H9 (cell line): ENCODE results near the gene MYOCOS. TPM values are rescaled to one million over a fixed set of nuclear protein-coding genes. Genes with fewer than 3 reads are reported as not detected.
A peak's percentile ranks its signal among the peaks of the same experiment; 100 is the strongest.
"Not testable (repeated sequence)": the region's sequence is repeated elsewhere in the genome, so short reads cannot be mapped to it uniquely, and the experiment has no call there.

ENCODE experiments used
- DNase-seq: peaks from one replicate; pipeline ENCODE4 v3.0.0-alpha.2; 2017
- H2AFZ ChIP-seq: one replicate; pipeline ENCODE4 v1.6.1; 2013; ENCODE audit warnings: mild to moderate bottlenecking, low read length, control low read depth, moderate library complexity
- H2AK5ac ChIP-seq: 2 replicates; pipeline ENCODE4 v1.6.1; 2013; ENCODE audit warnings: low read length, control low read depth, mixed read lengths; ENCODE audit not compliant: insufficient read length
- H2BK120ac ChIP-seq: one replicate; pipeline ENCODE4 v1.6.1; 2013; ENCODE audit warnings: low read depth, mild to moderate bottlenecking, low read length, control low read depth, inconsistent platforms; ENCODE audit not compliant: poor library complexity, severe bottlenecking
- H2BK12ac ChIP-seq: 2 replicates; pipeline ENCODE4 v1.6.1; 2013; ENCODE audit warnings: low read length, control low read depth, mixed read lengths, low read depth; ENCODE audit not compliant: insufficient read length
- H2BK15ac ChIP-seq: 2 replicates; pipeline ENCODE4 v1.6.1; 2013; ENCODE audit warnings: low read depth, low read length, control low read depth
- H2BK20ac ChIP-seq: one replicate; pipeline ENCODE4 v1.6.1; 2013; ENCODE audit warnings: low read depth, mild to moderate bottlenecking, low read length, control low read depth, inconsistent platforms; ENCODE audit not compliant: poor library complexity, severe bottlenecking
- H2BK5ac ChIP-seq: 2 replicates; pipeline ENCODE4 v1.6.1; 2013; ENCODE audit warnings: low read length, control low read depth, mixed read lengths; ENCODE audit not compliant: insufficient read length
- H3K14ac ChIP-seq: 2 replicates; pipeline ENCODE4 v1.6.1; 2013; ENCODE audit warnings: low read length, control low read depth; ENCODE audit not compliant: insufficient read depth
- H3K18ac ChIP-seq: 2 replicates; pipeline ENCODE4 v1.6.1; 2013; ENCODE audit warnings: low read depth, mild to moderate bottlenecking, mixed read lengths, low read length, control low read depth; ENCODE audit not compliant: insufficient read length
- H3K23ac ChIP-seq: 2 replicates; pipeline ENCODE4 v1.6.1; 2013; ENCODE audit warnings: low read length, control low read depth, mixed read lengths, low read depth; ENCODE audit not compliant: insufficient read length
- H3K23me2 ChIP-seq: 2 replicates; pipeline ENCODE4 v1.6.1; 2013; ENCODE audit warnings: low read depth, mild to moderate bottlenecking, mixed read lengths, low read length, control low read depth; ENCODE audit not compliant: insufficient read length, poor library complexity, severe bottlenecking
- H3K27ac ChIP-seq: 2 replicates; pipeline ENCODE4 v1.5.1; 2013; ENCODE audit warnings: low read length, control low read depth, mixed read lengths, low read depth; ENCODE audit not compliant: insufficient read length
- H3K27me3 ChIP-seq: 2 replicates; pipeline ENCODE4 v1.6.1; 2013; ENCODE audit warnings: low read length, control low read depth, inconsistent platforms; ENCODE audit not compliant: insufficient read depth
- H3K4ac ChIP-seq: 2 replicates; pipeline ENCODE4 v1.6.1; 2013; ENCODE audit warnings: low read depth, mild to moderate bottlenecking, control low read depth, inconsistent platforms, low read length, moderate library complexity
- H3K4me1 ChIP-seq: 2 replicates; pipeline ENCODE4 v1.6.1; 2013; ENCODE audit warnings: low read length, control low read depth, inconsistent platforms; ENCODE audit not compliant: insufficient read depth
- H3K4me2 ChIP-seq: 2 replicates; pipeline ENCODE4 v1.6.1; 2013; ENCODE audit warnings: low read length, control low read depth, mixed read lengths; ENCODE audit not compliant: insufficient read length, insufficient read depth
- H3K56ac ChIP-seq: 2 replicates; pipeline ENCODE4 v1.6.1; 2013; ENCODE audit warnings: low read depth, mild to moderate bottlenecking, mixed read lengths, low read length, control low read depth; ENCODE audit not compliant: insufficient read length
- H3K79me1 ChIP-seq: 2 replicates; pipeline ENCODE4 v1.6.1; 2013; ENCODE audit warnings: low read depth, mild to moderate bottlenecking, moderate library complexity, low read length, control low read depth, inconsistent platforms; ENCODE audit not compliant: insufficient read depth, poor library complexity, severe bottlenecking
- H3K79me2 ChIP-seq: 2 replicates; pipeline ENCODE4 v1.6.1; 2013; ENCODE audit warnings: low read length, control low read depth, inconsistent platforms; ENCODE audit not compliant: insufficient read depth
- H3K9ac ChIP-seq: 2 replicates; pipeline ENCODE4 v1.6.1; 2013; ENCODE audit warnings: low read length, control low read depth, mixed read lengths; ENCODE audit not compliant: insufficient read length; ENCODE audit errors: extremely low read depth
- H3K9me3 ChIP-seq: one replicate; pipeline ENCODE4 v1.6.1; 2013; ENCODE audit warnings: low read depth, low read length, inconsistent platforms; ENCODE audit not compliant: control insufficient read depth
- H3T11ph ChIP-seq: one replicate; pipeline ENCODE4 v1.6.1; 2013; ENCODE audit warnings: mild to moderate bottlenecking, low read length, control low read depth, inconsistent platforms
- H4K20me1 ChIP-seq: one replicate; pipeline ENCODE4 v1.6.1; 2013; ENCODE audit not compliant: control insufficient read depth, insufficient read length, insufficient read depth
- H4K5ac ChIP-seq: 2 replicates; pipeline ENCODE4 v1.6.1; 2013; ENCODE audit warnings: low read depth, mild to moderate bottlenecking, mixed read lengths, low read length, control low read depth; ENCODE audit not compliant: insufficient read length
- H4K8ac ChIP-seq: replicated peaks from 2 replicates; pipeline ENCODE4 v1.6.1; 2013; ENCODE audit warnings: low read length, control low read depth, mixed read lengths, low read depth; ENCODE audit not compliant: insufficient read length
- H4K91ac ChIP-seq: 2 replicates; pipeline ENCODE4 v1.6.1; 2013; ENCODE audit warnings: low read depth, mild to moderate bottlenecking, moderate library complexity, mixed read lengths, low read length, control low read depth; ENCODE audit not compliant: insufficient read length
- H3K27ac Mint-ChIP-seq, 3 experiments: 2 replicates in 2 of 3; 3 replicates in 1 of 3; pipeline ENCODE4 v1.8.0; 2020 to 2021; ENCODE audit warnings: mixed read lengths in 3 of 3, mild to moderate bottlenecking in 1 of 3, moderate library complexity in 1 of 3
- H3K27me3 Mint-ChIP-seq: 2 replicates; pipeline ENCODE4 v1.8.0; 2021; ENCODE audit warnings: low read depth, mild to moderate bottlenecking, moderate library complexity, mixed read lengths
- H3K36me3 Mint-ChIP-seq, 3 experiments: 2 replicates in 2 of 3; 3 replicates in 1 of 3; pipeline ENCODE4 v1.8.0; 2020 to 2021; ENCODE audit warnings: low read depth in 3 of 3, mixed read lengths in 3 of 3; ENCODE audit not compliant: insufficient read depth in 1 of 3
- H3K4me1 Mint-ChIP-seq, 2 experiments: 2 replicates each; pipeline ENCODE4 v1.8.0; 2020; ENCODE audit warnings: mixed read lengths in 2 of 2
- H3K4me3 Mint-ChIP-seq, 2 experiments: 2 replicates in 1 of 2; 3 replicates in 1 of 2; pipeline ENCODE4 v1.8.0; 2020 to 2021; ENCODE audit warnings: mild to moderate bottlenecking in 2 of 2, mixed read lengths in 2 of 2, moderate library complexity in 1 of 2
- H3K9me3 Mint-ChIP-seq, 2 experiments: 2 replicates in 1 of 2; 3 replicates in 1 of 2; pipeline ENCODE4 v1.8.0; 2020; ENCODE audit warnings: mild to moderate bottlenecking in 2 of 2, mixed read lengths in 2 of 2, moderate library complexity in 1 of 2
- CTCF ChIP-seq: fragments of 200-600 bp; sonication (generic); conservative IDR thresholded peaks from 3 replicates; pipeline ENCODE4 v1.8.0; 2021; ENCODE audit warnings: antibody characterized with exemption, mild to moderate bottlenecking
- WGBS: extraction: QIAGEN DNeasy Blood & Tissue Kit; methylation state at CpG from one replicate; pipeline ENCODE4 v1.1.7; 2013; ENCODE audit warnings: missing lambda C conversion rate, low lambda C conversion rate, mixed read lengths; ENCODE audit not compliant: insufficient read length; ENCODE audit errors: extremely low coverage; 5-methylcytosine and 5-hydroxymethylcytosine counted together
- total RNA-seq: library from RNA; stranded (reverse); gene quantifications from 2 replicates; pipeline ENCODE4 v1.2.1, GENCODE V29; 2021

Gene MYOCOS
- total RNA-seq, 1 experiment from 2014 or later = 0.13 TPM

GRCh38 chr1:171600862-171601261 is 21.2 kb upstream of the MYOCOS start:
- no peaks in the 10 kb centered on the region for H3K9me3 ChIP-seq
- H2BK12ac ChIP-seq = no peak overlapping the region
- H4K91ac ChIP-seq = no peak overlapping the region
- H3K23me2 ChIP-seq = no peaks in the 10 kb centered on the region
- H3K18ac ChIP-seq = no peak overlapping the region
- no peaks in the 10 kb centered on the region for H3K79me1 ChIP-seq
- H3K4me1 ChIP-seq = peaks cover 4% of the 10 kb centered on the region; the same call in 1 of the 2 replicates
- H4K8ac ChIP-seq = no peak overlapping the region
- no peaks in the 10 kb centered on the region for H3K79me2 ChIP-seq
- no peak overlapping the region for H2BK15ac ChIP-seq
- no peak overlapping the region for H3K27ac ChIP-seq
- no peak for TF ChIP-seq CTCF
- no peak overlapping the region for H3T11ph ChIP-seq
- DNase-seq = no peak
- H3K27me3 ChIP-seq = no peaks in the 10 kb centered on the region
- no CpG with 5 or more reads among the region's 13 CpGs for WGBS
- no peak overlapping the region for H3K56ac ChIP-seq
- no peak overlapping the region; a peak in 1 of 7 replicates for H3K27ac Mint-ChIP-seq
- H3K23ac ChIP-seq = no peak overlapping the region
- H2AK5ac ChIP-seq = no peak overlapping the region
- H3K9ac ChIP-seq = no peak overlapping the region
- H2BK120ac ChIP-seq = no peak overlapping the region
- no peaks in the 10 kb centered on the region for H3K36me3 Mint-ChIP-seq
- H3K4me3 Mint-ChIP-seq = no peak overlapping the region
- H4K5ac ChIP-seq = no peak overlapping the region
- H3K27me3 Mint-ChIP-seq = no peaks in the 10 kb centered on the region
- no peak overlapping the region for H3K14ac ChIP-seq
- H2BK5ac ChIP-seq = no peak overlapping the region
- no peak overlapping the region for H2AFZ ChIP-seq
- peaks cover 12 to 14% of the 10 kb centered on the region in 2 experiments for H3K4me1 Mint-ChIP-seq
- H3K9me3 Mint-ChIP-seq = no peaks in the 10 kb centered on the region
- no peak overlapping the region for H2BK20ac ChIP-seq
- H3K4ac ChIP-seq = no peak overlapping the region
- no peak overlapping the region for H3K4me2 ChIP-seq
- H4K20me1 ChIP-seq = no peaks in the 10 kb centered on the region

- H3K4me1 Mint-ChIP-seq = peaks cover 12 to 14% of the 10 kb centered on the region in 2 experiments
- not testable (repeated sequence) for H3K9ac ChIP-seq, H2BK12ac ChIP-seq, H2BK5ac ChIP-seq, H3K14ac ChIP-seq, H3K27me3 Mint-ChIP-seq, H3K79me2 ChIP-seq, H2AFZ ChIP-seq, H3K4me3 Mint-ChIP-seq, H2BK15ac ChIP-seq, H3K4ac ChIP-seq, H2BK120ac ChIP-seq, H3T11ph ChIP-seq, H3K79me1 ChIP-seq, H4K20me1 ChIP-seq, H3K18ac ChIP-seq, H2BK20ac ChIP-seq, H4K8ac ChIP-seq, H3K23ac ChIP-seq, H3K23me2 ChIP-seq, H4K5ac ChIP-seq, H3K27me3 ChIP-seq, H3K9me3 ChIP-seq, H4K91ac ChIP-seq, H3K56ac ChIP-seq, H3K4me2 ChIP-seq, H3K4me1 ChIP-seq, H3K36me3 Mint-ChIP-seq, H2AK5ac ChIP-seq, H3K27ac ChIP-seq, H3K9me3 Mint-ChIP-seq
- WGBS = no CpG with 5 or more reads among the region's 6 CpGs
- H3K27ac Mint-ChIP-seq = peak overlapping the region in 2 of 3 experiments; percentile 17 to 62; a peak in 2 of 7 replicates
- peak; percentile 38 for DNase-seq
Observed at GRCh38 chr1:171603042-171603441, 19.0 kb upstream of the MYOCOS start.
